ENCODE measurements around the gene ABCC6.
"Not testable (repeated sequence)": the region's sequence is repeated elsewhere in the genome, so short reads cannot be mapped to it uniquely, and the experiment has no call there.

ABCC6 gene

DNA sequence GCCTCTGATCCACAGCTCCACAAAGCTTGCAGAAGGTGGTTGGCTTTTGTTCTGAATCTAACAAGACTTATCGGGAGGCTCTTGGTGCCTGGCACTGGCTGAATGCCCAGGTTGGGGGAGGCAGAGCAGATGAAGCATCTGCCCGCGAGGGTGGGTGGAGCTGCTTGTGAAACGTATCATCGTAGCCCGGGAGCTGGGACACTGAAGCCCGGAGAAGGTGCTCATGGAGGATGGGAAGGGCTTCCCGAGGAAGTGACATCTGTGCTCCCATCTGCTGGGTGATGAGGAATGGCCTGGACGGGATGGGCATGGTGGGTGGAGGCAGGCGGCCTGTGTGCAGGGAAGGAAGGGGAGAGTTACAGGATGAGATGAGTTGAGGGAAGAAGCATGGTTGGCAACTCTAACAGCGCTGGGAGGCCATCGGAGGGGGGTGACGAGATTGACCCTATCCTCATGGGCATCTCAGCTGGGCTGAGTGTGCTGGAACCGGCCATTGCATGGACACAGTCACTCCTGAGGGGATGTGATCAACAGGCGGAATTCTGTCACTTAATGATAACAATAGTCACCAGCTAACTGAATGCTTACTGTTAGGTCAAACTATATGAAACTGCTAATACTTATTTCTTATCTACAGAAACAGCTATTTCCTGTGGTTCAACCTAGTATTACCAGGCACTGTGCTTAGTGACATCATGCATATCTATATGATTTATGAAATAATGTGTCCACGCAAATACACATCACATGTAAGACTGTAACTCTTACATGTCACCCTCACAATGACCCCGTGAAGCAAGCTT lies 102.7 kb downstream of the ABCC6 start:
- ATAC-seq (no peak), DNase-seq (no peak)
- H3K27me3 Mint-ChIP-seq: no peaks in the 10 kb centered on the region
- peaks cover 89% of the 10 kb centered on the region for H3K36me3 Mint-ChIP-seq (ENCODE audit: low read depth)
- H3K27ac Mint-ChIP-seq: peak overlapping the region; percentile 74
- peaks cover 2% of the 10 kb centered on the region for H3K4me1 Mint-ChIP-seq
- H3K4me3 Mint-ChIP-seq: no peak overlapping the region
- peaks cover 11% of the 10 kb centered on the region for H3K9me3 Mint-ChIP-seq

DNA sequence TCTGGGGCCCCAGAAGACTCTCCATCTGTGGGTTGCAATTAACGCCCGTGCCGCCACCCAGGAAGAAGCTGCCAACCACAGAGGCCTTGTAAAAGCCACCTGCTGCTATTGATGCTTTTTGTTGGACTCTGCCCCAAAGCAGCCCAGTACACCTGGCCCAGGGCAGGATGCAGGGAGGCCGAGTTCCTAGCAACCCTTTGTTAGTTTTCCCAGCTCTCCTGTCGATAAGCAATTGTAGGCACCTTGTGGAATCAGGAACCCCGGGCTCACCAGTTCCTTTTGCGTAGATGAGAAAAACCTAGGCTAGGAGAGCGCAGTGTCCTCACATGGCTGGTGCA lies 103.3 kb downstream of the ABCC6 start:
- Mint-ChIP-seq H3K36me3 (ENCODE audit: low read depth) (peaks cover 90% of the 10 kb centered on the region), H3K27me3 (no peaks in the 10 kb centered on the region), H3K27ac (peak overlapping the region; percentile 74), H3K4me1 (peaks cover 2% of the 10 kb centered on the region), H3K9me3 (peaks cover 11% of the 10 kb centered on the region), H3K4me3 (no peak overlapping the region)
- ATAC-seq: no peak
- no peak for DNase-seq

DNA sequence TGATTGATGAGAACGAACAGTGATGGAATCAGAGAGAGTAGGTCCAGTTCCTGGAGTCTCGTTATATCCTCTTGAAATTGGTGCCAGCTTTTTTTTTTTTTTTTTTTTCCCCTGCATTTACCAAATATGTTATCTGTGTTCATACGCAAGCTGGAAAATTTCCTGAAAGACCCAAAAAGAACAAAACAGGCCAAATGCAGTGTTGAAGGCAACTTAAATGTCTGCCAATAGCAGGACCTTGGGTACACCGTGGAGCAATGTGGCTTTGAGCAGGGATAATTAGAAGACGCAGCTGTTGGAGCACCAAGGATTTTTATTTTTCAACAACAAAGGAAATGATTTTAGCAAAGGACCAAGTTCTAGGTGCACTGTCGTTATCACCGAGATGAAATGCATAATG lies 105.0 kb downstream of the ABCC6 start:
- Mint-ChIP-seq H3K9me3 (no peaks in the 10 kb centered on the region), H3K4me3 (no peak overlapping the region), H3K36me3 (ENCODE audit: low read depth) (peaks cover 88% of the 10 kb centered on the region), H3K27ac (no peak overlapping the region), H3K4me1 (peaks cover 2% of the 10 kb centered on the region), H3K27me3 (no peaks in the 10 kb centered on the region)
- ATAC-seq (no peak), DNase-seq (no peak)

DNA sequence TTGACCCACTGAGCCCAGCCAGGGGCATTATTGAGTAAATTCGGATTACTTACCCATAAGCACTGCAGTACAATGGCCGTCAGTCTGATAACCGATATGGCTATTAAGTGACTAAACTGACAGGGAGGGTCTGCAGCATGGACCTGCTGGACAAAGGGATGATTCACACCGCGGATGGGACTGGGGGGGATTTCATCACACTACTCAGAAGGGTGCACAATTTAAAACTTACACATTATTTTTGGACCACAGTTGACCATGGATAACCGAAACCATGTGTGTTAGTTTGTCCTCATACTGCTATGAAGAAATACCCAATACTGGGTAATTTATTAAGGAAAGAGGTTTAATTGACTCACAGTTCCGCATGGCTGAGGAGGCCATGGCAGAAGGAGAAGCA lies 106.5 kb downstream of the ABCC6 start:
- no peak overlapping the region for H3K27ac Mint-ChIP-seq
- no peaks in the 10 kb centered on the region for H3K27me3 Mint-ChIP-seq
- H3K4me1 Mint-ChIP-seq: peaks cover 2% of the 10 kb centered on the region
- no peak for ATAC-seq
- H3K36me3 Mint-ChIP-seq (ENCODE audit: low read depth): peaks cover 87% of the 10 kb centered on the region
- no peak for DNase-seq
- H3K9me3 Mint-ChIP-seq: no peaks in the 10 kb centered on the region
- H3K4me3 Mint-ChIP-seq: no peak overlapping the region

DNA sequence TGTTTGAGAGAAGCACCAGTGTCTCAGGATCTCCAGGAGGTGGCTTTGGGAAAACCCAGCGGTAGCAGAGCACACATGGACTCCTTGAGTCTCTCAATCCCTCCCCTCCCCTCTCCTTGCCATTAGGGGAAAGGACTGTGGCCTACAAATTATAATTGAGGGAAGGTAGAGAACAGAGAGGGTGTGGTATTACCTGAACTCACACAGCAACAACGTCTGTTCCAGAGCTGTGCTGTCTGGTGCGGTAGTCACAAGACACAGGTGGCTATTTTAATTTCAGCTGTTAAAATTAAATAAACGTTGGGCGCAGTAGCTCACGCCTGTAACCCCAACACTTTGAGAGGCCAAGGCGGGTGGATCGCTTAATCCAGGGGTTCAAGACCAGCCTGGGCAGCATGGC lies 110.2 kb downstream of the ABCC6 start:
- no peaks in the 10 kb centered on the region for H3K9me3 Mint-ChIP-seq
- ATAC-seq: no peak
- H3K27me3 Mint-ChIP-seq: no peaks in the 10 kb centered on the region
- H3K4me1 Mint-ChIP-seq: no peaks in the 10 kb centered on the region
- no peak for DNase-seq
- peaks cover 78% of the 10 kb centered on the region for H3K36me3 Mint-ChIP-seq (ENCODE audit: low read depth)
- no peak overlapping the region for H3K4me3 Mint-ChIP-seq
- H3K27ac Mint-ChIP-seq: no peak overlapping the region

DNA sequence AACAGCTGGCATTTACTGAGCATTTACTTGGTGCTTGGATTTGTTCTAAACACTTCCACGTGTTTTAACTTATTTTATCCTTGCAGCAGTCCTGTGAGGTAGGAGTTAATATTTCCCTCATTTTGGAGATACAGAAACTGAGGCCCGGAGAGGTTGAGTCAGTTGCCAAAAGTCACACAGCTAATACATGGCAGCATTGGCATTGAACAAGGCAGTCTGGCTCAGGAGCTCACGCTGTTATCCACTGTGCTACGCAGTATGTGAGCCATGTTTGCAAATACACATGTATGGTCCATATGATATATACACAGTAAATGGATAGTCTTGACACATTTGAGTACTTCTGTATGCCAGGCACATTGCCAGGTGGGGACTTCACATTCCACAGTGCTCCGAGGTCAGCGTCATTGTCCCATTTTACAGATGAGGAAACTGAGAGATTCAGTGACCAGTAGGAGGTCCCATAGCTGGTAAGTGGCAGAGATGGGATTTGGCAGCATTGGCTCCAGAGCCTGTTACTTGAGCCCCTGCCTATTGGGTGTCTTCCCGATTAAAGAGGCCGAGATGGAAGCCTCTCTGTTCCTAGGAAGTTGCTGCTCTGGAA lies 110.7 kb downstream of the ABCC6 start:
- Mint-ChIP-seq H3K27me3 (no peaks in the 10 kb centered on the region), H3K27ac (no peak overlapping the region), H3K9me3 (no peaks in the 10 kb centered on the region), H3K36me3 (ENCODE audit: low read depth) (peaks cover 76% of the 10 kb centered on the region), H3K4me1 (no peaks in the 10 kb centered on the region), H3K4me3 (no peak overlapping the region)
- no peak for ATAC-seq
- DNase-seq: no peak

DNA sequence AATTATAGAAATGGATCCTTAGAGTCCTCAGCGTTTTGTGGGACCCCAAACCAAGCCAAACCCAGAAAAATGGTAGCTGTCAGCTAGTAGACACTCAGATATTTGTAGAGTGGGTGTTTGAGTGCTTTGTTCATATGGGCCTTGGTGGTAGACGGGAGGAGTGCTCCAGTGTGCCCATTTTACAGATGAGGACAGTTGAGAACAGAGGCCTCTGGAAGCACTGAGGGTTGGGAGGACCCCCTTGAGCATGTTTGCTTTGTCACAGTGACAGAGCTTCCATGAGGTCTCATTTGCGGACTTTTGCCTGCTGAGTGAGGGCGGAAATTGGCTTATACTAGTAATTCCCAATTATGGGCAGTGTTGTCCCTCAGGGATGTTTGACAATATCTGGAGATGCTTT lies 111.7 kb downstream of the ABCC6 start:
- Mint-ChIP-seq H3K4me3 (no peak overlapping the region), H3K9me3 (no peaks in the 10 kb centered on the region), H3K27me3 (no peaks in the 10 kb centered on the region), H3K36me3 (ENCODE audit: low read depth) (peaks cover 68% of the 10 kb centered on the region), H3K4me1 (no peaks in the 10 kb centered on the region), H3K27ac (no peak overlapping the region)
- no peak for DNase-seq
- no peak for ATAC-seq

DNA sequence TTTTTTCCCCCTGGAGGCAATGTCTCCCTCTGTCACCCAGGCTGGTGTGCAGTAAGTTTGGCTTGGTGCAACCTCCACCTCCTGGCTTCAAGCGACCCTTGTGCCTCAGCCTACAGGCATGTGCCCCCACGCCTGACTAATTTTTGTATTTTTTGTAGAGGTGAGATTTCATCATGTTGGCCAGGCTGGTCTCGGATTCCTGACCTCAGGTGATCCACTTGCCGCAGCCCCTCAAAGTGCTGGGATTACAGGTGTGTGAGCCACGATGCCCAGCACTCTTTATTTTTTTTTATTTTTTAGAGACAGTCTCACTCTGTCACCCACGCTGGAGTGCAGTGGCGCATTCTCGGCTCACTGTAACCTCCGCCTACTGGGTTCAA lies 113.2 kb downstream of the ABCC6 start:
- peaks cover 65% of the 10 kb centered on the region for H3K36me3 Mint-ChIP-seq (ENCODE audit: low read depth)
- H3K27ac Mint-ChIP-seq: peak overlapping the region; percentile 31
- H3K9me3 Mint-ChIP-seq: no peaks in the 10 kb centered on the region
- no peaks in the 10 kb centered on the region for H3K27me3 Mint-ChIP-seq
- ATAC-seq: no peak
- H3K4me1 Mint-ChIP-seq: no peaks in the 10 kb centered on the region
- H3K4me3 Mint-ChIP-seq: no peak overlapping the region
- no peak for DNase-seq

DNA sequence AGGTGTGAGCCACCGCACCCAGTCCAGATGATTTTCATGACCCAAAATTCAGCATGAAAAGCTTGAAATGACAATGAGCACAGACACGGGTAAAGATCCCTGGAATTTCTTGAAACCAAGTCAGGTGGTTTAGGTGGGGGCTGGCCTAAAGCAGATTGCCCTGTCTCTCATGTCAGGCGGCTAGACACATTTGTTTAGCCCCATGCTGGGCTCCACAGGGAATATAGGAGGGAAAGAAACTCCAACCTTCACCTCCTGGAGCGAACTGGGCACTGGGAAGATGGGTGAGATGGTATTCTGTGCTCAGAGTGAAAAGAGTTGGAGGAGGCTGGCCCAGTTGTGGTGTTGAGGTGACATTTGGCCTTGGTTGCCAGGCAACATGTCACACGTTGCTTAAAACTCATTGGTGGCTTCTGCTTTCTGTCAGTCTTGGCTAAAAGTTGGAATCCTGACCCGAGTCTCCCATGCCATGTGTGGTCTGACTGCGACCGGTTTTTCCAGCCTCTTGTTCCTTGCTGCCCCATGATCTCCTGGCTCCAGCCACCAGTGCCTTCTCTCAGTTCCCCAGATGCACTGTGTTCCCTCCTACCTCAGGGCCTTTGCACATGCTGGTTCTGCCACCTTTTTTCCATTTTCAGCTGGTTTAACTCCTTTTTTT lies 113.7 kb downstream of the ABCC6 start:
- no peak for DNase-seq
- Mint-ChIP-seq H3K9me3 (no peaks in the 10 kb centered on the region), H3K27ac (peak overlapping the region; percentile 31), H3K4me1 (no peaks in the 10 kb centered on the region), H3K36me3 (ENCODE audit: low read depth) (peaks cover 61% of the 10 kb centered on the region), H3K4me3 (no peak overlapping the region), H3K27me3 (no peaks in the 10 kb centered on the region)
- ATAC-seq: no peak

DNA sequence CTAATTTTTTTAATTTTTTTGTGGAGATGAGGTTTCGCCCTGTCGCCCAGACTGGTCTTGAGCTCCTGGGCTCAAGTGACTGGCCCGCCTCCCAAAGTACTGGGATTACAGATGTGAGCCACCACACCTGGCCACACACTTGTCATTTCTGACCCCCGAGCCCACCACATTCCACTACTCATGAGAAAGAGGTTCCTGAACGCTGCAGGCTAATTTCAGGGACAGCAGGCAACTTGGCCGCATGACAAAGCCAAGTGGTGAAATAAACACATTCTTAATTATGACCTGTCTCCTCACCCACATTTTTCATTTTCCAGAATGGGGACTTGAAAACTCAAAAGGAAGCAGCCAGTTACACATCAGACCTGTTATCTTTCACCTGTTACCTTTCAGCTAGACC lies 114.5 kb downstream of the ABCC6 start:
- DNase-seq (no peak), ATAC-seq (no peak)
- H3K27ac Mint-ChIP-seq: no peak overlapping the region
- H3K4me1 Mint-ChIP-seq: no peaks in the 10 kb centered on the region
- no peaks in the 10 kb centered on the region for H3K9me3 Mint-ChIP-seq
- H3K36me3 Mint-ChIP-seq (ENCODE audit: low read depth): peaks cover 58% of the 10 kb centered on the region
- no peak overlapping the region for H3K4me3 Mint-ChIP-seq
- no peaks in the 10 kb centered on the region for H3K27me3 Mint-ChIP-seq

DNA sequence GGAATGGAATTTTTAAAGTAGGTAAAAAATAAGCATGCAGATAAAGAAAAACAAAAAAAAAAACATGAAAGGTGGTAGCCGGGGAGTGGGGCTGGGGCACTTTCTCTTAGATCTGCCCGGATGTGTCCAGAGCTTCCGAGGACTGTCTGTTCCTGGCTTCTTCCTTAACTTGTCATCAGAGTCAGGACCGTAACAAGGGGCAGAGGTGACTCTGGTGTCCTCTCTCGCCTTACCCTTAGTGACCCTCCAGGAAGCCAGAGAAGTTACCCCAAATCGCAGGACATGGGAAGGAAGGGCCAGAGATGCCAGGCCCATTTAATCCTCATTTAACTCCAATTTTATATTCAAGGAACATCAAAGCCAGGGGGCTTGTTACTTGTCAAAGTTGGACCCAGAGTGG lies 115.5 kb downstream of the ABCC6 start:
- no peak for ATAC-seq

DNA sequence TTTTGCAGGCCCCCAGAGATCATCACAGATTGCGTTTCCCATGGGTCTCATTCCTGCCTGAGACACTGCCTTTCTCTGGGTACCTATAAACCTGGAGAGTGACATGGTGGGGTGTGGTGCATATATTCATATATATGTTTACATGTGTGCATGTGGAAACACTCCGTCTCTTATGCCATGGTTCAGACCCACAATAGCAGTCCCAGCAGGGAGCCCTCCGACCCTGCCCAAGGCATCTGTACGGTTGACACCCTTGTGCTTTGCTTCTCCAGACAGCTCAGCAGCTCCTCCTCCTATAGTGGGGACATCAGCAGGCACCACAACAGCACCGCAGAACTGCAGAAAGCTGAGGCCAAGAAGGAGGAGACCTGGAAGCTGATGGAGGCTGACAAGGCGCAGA lies 116.8 kb downstream of the ABCC6 start:
- Mint-ChIP-seq H3K4me3 (no peak overlapping the region), H3K36me3 (ENCODE audit: low read depth) (peaks cover 58% of the 10 kb centered on the region)

More for the DNA sequence above, 115.5 kb downstream of the ABCC6 start:
- no peaks in the 10 kb centered on the region for H3K4me1 Mint-ChIP-seq
- H3K9me3 Mint-ChIP-seq: no peaks in the 10 kb centered on the region
- no peak for DNase-seq
- H3K27ac Mint-ChIP-seq: no peak overlapping the region
- H3K27me3 Mint-ChIP-seq: no peaks in the 10 kb centered on the region
- no peak overlapping the region for H3K4me3 Mint-ChIP-seq
- peaks cover 61% of the 10 kb centered on the region for H3K36me3 Mint-ChIP-seq (ENCODE audit: low read depth)

DNA sequence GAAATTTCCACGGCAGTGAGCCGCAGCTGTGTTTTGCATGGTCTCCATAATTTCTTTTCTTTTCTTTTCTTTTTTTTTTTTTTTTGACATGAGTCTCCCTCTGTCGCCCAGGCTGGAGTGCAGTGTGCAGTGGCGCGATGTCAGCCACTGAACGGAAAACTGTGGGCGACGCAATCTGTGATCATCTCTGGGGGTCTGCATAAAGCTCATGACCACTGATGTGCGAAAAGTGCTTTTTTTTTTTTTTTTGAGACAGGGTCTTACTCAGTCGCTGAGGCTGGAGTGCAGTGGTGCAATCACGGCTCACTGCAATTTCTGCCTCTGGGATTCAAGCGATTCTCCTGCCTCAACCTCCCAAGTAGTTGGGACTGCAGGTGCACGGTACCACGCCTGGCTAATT lies 117.6 kb downstream of the ABCC6 start:
- no peak overlapping the region for H3K4me3 Mint-ChIP-seq
- no peaks in the 10 kb centered on the region for H3K4me1 Mint-ChIP-seq
- no peaks in the 10 kb centered on the region for H3K27me3 Mint-ChIP-seq
- H3K9me3 Mint-ChIP-seq: no peaks in the 10 kb centered on the region
- no peak for ATAC-seq
- DNase-seq: no peak
- H3K27ac Mint-ChIP-seq: no peak overlapping the region
- H3K36me3 Mint-ChIP-seq (ENCODE audit: low read depth): peaks cover 54% of the 10 kb centered on the region

More for the DNA sequence above, 116.8 kb downstream of the ABCC6 start:
- H3K27me3 Mint-ChIP-seq: no peaks in the 10 kb centered on the region
- H3K4me1 Mint-ChIP-seq: no peaks in the 10 kb centered on the region
- H3K9me3 Mint-ChIP-seq: no peaks in the 10 kb centered on the region
- H3K27ac Mint-ChIP-seq: peak overlapping the region; percentile 35
- no peak for DNase-seq
- no peak for ATAC-seq

DNA sequence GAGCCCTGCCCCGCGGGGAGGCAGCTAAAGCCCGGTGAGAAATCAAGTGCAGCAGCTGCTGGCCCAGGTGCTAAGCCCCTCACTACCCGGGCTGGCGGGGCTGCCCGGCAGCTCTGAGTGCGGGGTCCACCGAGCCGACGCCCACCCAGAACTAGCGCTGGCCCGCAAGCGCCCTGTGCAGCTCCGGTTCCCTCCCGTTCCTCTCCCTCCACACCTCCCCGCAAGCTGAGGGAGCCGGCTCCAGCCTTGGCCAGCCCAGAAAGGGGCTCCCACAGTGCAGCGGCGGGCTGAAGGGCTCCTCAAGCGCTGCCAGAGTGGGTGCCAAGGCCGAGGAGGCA lies 118.5 kb downstream of the ABCC6 start:
- H3K4me1 Mint-ChIP-seq, H3K4me3 Mint-ChIP-seq, DNase-seq, H3K27me3 Mint-ChIP-seq, ATAC-seq, H3K27ac Mint-ChIP-seq, H3K9me3 Mint-ChIP-seq: not testable (repeated sequence)
- peaks cover 57% of the 10 kb centered on the region for H3K36me3 Mint-ChIP-seq (ENCODE audit: low read depth)

DNA sequence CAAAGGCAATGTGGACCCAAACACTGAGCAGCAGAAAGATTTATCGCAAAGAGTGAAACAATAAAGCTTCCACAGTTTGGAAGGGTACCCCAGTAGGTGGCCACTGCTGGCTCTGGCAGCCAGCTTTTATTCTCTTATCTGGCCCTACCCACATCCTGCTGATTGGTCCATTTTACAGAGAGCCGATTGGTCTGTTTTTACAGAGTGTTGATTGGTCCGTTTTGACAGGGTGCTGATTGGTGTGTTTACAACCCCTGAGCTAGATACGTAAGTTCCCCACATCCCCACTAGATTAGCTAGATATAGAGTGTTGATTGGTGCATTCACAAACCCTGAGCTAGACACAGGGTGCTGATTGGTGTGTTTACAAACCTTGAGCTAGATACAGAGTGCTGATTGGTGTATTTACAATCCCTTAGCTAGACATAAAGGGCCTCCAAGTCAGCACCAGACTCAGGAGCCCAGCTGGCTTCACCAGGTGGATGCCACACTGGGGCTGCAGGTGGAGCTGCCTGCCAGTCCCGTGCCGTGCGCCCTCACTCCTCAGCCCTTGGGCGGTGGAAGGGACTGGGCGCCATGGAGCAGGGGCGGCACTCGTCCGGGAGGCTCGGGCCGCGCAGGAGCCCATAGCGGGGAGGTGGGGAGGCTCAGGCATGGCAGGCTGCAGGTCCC lies 119.0 kb downstream of the ABCC6 start:
- H3K4me1 Mint-ChIP-seq: not testable (repeated sequence)
- H3K27ac Mint-ChIP-seq: peak overlapping the region; percentile 42
- H3K36me3 Mint-ChIP-seq (ENCODE audit: low read depth): peaks cover 57% of the 10 kb centered on the region

More for the DNA sequence above, 119.0 kb downstream of the ABCC6 start:
- DNase-seq, H3K27me3 Mint-ChIP-seq, H3K9me3 Mint-ChIP-seq, H3K4me3 Mint-ChIP-seq, ATAC-seq: not testable (repeated sequence)

Data from activated naive CD8-positive, alpha-beta T cell treated with anti-CD3 and anti-CD28 coated beads, Interleukin-2, amount 50 U/mL, for 24 hours (primary cell).